HG02884 (cell line): ENCODE results near the gene KLHDC8A.

Experiments
- ATAC-seq: cut with Tn5 transposase; IDR thresholded peaks from one replicate; pipeline ENCODE4 v1.9.1; 2021; ENCODE audit warnings: mild to moderate bottlenecking, moderate library complexity; ENCODE audit not compliant: unreplicated experiment

The KLHDC8A gene

DNA sequence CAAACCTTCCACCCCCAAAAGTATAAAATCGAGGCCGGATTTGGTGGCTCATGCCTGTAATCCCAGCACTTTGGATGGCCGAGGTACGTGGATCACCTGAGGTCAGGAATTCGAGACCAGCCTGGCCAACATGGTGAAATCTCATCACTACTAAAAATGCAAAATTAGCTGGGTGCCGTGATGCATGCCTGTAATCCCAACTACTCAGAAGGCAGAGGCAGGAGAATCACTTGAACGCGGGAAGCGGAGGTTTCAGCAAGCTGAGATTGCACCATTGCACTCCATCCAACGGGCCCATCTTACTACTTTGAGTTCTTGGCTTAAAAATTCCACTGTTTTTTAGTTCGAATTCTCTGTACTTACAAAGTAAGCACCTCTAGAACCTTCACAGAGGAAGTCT lies 11.0 kb downstream of the KLHDC8A start:
- no peak for ATAC-seq

DNA sequence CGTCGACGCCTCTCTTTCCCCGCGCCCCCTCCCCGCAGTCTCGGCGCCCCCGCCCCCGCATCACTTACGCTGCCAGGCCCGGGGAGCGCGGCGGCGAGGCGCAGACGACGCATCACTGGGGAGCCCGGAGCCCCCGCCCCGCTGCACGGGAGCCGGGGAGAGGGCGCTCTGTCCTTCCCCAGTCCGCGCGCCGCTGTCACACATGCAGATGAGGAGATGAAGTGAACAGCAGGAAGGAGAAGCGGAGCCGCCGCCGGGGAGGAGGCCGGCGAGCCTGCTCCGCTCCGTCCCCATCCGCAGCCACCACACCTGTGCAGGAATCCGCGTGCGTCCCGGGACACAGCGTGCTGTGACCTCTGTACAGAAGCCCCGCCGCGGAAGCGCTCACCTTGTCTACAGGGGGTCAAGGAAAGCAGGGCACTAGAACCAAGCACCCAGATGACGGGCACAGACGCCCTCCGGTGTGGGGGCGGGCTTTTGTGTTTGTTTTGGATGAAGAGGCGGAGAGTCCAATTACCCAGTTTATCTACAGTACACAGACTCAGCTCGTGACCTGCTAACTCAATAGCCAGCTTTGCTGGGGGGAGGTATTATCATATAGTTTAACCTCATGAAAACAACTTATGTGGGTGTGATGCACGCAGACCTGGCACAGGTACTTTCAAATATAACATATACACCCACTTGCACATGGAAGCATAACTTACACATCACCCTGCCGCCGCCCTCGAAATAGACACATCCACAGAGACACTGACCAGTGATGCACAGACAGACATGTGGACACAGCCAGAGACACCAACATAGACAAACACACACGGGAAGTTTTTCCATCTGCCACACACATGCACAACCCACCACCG lies 12.4 kb downstream of the KLHDC8A start:
- no peak for ATAC-seq

DNA sequence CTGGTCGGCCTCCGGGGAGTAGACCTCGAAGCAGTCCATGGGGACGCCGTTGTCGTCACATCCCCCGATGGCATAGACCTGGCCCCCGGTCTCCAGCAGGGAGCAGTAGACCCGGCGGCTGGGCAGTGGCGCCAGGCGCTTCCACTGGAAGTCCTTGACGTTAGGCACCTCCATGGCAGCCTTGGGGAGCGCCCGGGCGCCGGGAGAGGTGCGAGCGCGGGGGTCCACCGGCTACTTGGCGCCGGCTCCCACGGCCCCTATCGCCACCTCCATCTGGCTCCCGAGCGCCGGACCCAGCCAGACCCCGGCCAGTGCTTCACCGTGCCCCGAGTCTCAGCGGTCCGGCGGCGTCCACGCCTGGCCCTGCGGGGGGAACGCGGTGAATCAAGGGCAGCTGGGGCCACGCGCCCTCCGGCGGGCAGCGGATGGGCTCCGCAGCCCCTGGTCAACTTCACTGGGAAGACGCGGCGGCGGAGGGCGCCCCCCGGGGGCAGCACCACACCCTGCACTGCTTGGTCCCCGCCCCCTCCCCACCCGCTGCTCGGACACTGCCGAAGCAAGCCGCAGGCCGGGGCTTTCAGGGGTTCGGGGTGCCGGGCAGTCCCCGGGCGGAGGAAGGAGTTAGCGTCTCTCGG lies 13.2 kb downstream of the KLHDC8A start:
- no peak for ATAC-seq

DNA sequence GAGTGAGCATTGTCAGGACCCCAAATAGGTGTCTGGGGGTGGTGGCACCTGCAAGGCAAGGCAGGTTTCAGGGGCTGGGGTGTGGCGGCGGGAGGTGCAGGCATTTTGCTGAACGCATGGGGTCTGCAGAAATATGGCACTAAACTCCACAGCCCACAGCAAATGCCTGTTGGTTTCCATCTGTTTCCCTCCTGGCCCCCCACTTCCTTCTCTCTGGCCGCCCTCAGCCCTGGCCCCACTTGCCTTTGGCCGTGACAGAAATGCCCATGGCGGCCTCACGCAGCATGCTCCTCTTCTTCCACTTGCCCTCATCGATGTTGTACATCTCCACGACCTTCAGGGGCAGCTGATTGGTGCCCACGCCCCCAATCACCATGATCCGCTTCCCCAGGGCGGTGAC lies 13.7 kb downstream of the KLHDC8A start:
- no peak for ATAC-seq

DNA sequence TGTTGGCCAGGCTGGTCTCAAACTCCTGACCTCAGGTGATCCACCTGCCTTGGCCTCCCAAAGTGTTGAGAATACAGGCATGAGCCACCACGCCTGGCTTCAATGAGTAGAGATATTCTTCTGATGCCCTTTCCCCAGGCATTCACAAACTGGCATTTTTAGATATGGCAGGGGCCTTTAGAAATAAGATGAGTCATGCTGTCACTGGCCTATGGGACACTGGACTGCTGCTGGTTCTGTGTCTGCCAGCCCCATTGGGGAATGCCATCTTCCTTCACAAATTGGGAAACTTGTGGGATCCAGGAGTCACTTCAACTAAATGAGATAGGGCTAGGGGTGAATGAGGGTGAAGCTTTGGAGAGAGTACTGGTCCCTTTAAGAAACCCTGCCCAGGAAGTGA lies 16.0 kb downstream of the KLHDC8A start:
- no peak for ATAC-seq

DNA sequence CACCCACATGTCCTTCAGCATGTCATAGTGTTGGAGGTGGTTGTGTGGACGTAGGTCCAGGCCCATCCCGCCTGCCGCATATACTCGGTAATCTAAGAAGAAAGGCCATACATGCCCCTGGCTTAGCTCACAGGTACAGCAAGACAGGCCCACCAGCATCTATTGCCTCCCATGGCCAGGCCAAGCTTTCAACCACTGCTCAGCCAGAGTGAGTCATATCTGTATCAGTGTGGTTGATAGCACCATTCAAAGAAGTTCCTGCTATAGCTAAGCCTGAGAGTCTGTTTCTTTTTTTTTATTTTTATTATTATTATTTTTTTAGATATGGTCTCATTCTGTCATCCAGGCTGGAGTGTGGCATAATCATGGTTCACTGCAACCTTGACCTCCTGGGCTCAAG lies 17.0 kb downstream of the KLHDC8A start:
- ATAC-seq: peak; percentile 88

DNA sequence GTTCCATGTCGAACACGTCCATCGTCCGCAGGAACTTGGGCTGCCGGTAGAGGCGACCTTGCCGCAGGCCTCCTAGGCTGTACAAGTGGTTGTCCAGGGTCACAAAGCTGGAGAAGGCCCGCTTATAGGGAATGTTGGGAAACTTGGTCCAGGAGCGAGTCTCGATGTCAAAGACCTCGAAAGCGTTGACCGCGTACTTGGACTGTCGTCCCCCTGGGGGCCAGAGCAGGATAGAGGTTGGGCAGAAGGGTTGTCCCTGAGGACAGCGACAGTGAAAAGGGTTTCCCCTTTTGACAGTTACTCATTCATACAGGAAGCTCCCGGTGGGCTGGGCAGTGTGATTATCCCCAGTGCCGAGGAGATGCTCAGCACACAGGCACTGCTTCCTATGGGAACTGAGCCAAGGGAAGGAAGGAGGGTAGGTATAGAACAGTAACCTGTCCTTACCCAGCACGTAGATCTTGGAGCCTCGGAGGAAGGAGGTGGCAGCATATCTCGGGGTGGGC lies 17.5 kb downstream of the KLHDC8A start:
- ATAC-seq: no peak

DNA sequence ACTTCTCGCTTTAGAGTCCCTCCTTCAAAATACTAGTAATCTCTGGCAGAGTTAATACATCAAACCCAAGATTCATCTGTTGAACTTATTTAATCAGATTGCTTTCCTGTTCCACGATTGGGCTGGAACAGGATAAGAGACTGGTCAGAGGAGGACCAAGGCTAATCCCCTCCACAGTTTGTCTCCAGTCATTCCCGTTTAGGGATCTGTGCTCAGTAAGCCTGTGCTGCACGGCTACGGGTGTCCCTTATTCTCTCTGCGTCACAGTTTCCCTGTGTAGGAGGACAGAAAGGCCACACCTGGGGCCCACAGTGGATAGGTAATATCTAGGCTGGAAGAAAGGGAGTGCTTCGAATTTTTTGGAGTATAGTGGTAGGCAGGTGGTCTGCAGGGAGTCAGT lies 18.7 kb downstream of the KLHDC8A start:
- ATAC-seq: no peak

DNA sequence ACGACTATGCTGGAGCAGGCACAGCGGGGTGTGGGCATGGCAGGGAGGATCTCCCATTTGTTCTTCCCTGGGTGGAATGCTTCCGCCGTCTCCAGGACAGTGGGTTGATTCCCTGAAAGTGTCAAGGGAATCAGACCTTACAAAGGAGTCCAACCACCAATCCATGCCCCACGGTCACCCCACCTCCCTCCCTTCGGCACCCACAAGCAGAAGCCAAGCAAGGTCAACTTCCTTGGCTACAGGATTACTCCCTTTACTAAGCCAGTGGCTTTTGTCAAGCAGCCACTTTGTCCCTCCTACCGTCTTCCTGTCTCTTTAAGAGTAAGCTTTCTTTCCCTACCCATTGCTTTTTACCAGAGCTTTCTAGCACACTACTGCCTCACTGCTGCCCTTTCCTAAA lies 19.2 kb downstream of the KLHDC8A start:
- ATAC-seq: no peak

DNA sequence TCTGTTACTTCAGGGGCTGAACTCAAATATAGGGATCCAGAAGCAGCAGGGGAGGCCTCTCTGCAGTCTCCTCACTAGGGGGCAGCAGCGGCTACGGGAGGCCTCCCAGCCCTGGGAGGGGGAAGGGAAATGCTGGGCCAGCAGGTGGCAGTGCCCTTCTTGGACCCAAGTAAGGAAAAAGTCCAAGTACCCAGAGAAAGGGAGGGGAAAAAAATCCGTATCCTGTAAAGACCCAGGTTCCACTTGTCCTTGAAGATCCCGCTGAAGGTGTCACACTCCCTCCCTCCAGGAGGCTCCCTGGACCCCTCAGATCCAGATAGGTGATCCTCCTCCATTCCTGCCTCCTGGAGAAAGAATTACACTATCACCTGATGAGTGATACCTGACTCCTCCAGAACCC lies 21.0 kb downstream of the KLHDC8A start:
- no peak for ATAC-seq

DNA sequence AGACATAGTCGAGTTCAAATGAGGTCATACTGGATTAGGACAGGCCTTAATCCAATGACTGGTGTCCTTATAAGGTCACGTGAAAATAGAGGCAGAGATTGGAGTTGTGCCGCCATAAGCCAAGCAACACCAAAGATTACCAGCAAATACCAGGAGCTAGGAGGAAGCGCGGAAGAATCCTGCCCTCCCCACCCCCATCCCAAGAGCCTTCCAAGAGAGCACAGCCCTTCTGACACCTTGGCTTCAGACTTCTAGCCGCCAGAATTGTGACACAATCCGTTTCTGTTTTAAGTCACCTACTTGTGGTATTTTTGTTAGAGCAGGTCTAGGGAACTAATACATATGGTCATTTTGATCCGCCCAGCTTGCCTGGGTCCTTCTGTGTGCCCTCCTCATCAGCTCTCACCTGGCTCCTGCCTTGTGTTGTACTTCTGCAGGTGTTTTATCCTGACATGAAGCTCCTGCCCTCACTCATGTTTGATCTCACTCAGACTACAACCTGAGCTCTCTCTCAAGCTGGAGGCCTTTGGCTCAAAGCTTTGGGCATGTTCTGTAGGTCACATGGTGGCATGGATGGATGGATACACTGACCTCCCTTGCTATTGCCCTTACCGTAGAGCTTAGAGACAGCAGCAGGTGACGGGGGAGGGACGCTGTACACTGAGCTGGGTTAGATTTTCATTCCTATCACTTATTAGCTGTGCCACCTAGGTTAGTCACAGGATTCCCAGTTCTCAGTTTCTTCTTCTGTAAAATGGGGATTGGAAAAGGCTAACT lies 24.5 kb downstream of the KLHDC8A start:
- ATAC-seq: no peak

DNA sequence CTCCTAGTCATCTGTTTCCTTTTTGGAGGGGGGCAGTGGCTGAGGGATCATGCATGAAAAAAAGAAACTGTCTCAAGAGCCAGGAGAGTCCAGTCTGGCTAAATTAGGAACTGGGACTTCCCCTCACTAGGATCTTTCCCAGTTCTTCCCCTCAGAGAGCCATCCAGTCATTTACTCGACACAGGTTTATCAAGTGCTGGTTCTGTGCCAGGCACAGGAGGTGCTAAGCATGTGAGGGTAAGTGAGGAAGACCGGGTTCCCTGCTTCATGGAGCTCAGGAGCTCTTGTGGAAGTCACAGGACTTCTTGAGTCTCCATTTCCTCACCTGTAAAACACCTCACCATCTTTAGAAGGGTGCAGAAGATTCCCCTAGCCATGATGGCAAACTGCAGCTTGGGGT lies 26.6 kb downstream of the KLHDC8A start:
- no peak for ATAC-seq

DNA sequence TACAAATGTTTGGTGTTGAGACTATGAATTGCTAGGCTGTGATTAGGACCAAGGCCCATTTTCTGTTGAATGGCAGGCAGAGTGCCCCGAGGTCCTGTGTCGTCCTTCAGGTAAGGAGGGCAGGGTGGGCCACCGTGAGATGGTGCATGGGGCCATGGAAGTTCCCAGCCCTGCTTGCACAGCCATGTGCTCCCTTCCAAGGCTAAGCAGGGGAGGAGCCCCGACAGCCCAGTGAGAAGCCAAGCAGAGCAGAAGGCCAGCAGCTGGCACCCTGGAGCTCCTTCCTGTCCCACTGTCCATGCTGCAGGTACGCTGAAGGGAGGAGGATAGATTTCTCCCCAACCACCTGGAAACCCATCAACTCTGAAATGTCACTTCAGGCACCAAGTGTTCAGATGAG lies 27.0 kb downstream of the KLHDC8A start:
- ATAC-seq: no peak

DNA sequence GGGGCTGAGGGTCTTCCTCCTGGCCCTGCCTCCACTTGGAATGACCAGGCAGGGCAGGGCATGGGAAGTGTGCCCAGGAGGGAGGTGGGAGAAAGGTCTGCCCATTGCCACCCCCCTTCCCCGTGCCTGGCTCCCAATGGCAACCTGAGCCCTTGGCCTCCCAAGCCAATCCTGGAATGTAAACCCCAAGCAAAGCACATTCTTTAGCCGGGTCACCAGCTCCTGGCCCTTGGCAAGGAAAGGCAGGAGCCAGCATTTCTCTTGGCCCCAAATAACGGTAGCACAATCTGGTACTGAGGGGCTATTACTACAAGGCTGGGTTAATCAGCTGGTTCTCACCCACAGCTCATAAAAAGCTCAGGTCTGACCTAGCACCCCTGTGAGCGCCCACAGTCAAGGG lies 28.2 kb downstream of the KLHDC8A start:
- ATAC-seq: no peak

DNA sequence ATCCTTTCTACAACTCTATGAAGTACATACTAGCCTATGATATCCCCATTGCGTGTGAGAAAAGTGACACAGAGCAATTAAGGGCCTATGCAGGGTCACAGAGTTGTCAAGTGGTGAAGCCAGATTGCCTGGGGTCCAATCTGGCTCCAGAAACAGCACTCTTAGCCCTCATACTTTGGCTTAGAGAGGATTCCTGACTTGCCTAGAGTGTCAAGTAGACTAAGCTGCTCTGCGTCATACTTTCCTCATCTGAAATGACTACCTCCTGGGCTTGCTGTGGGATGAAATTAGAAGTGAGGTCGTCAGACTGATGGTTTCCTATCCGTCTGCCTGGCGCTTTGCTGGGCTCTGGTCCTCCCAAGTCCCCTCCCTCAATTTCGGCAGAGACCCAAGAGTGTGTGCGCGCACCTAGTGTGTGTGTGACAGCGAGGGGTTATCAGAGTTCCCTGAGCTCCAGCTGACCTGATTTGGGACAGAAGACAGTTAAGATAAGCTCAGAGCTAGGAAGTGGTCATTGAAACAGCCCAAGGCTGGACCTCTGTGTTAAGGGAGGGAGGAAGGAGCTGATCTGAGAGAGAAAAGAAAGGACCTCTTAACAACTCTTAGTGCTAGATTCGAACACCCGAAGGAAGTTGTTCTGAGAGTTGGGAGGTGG lies 29.8 kb downstream of the KLHDC8A start:
- ATAC-seq: no peak

DNA sequence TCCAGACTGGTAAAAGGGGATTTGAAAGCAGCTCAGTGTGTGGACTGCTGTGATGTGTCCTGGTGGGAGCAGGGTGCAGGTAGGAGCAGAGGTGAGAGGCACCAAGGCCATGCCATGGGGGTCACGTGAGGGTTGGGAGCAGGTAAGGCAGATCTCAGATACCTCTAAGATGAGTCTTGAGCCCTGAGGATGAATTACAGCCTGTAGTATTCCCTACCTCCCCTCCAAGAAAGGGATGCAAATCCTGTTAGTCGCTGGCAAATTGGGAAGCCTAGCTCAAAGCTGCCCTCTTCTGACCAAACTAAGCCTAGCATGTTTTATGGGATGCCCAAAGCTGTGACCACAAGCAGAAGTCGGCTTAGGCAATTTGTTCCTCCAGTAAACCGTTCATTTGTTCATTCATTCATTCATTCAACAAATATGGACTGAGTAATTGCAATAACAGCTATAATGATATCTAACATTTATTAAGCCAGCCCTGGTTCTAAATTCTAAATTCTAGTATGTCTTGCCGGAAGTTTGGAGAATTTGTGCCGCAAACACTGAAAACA lies 31.3 kb downstream of the KLHDC8A start:
- ATAC-seq: no peak

DNA sequence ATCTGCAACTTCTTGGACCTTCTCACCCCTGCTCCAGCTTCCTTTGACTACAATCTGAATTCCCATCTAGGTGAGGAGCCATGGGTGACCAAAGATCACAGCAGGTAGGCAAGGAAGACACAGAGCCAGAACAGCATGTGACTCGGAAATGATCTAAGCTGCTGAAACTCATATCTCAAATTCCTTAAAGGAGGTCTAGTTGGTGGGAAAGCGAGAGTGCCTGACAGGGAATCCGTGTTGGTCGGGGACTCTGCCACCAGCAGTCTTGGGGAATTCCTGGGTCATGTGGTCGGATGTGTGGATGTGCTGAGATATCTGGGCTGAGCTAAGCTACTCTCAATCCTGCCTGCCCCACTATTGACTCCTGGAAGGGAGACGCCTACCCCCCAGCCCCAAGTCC lies 31.9 kb downstream of the KLHDC8A start:
- ATAC-seq: no peak

DNA sequence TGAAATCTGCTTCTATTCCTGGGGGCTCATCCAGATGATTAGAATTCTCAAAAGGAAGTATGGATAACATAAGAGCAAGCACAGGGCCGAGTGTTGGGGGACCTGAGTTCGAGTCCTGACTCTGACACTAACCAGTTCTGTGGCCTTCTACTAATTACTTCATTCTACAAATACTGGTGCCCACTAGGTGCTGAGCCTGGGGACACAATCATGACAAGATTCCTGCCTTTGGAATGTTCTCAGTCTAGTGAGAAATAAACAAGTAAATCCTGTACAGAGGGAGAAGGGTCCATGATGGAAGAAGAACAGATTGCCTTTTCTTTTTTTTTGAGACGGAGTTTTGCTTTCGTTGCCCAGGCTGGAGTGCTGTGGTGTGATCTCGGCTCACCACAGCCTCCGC lies 32.9 kb downstream of the KLHDC8A start:
- no peak for ATAC-seq

DNA sequence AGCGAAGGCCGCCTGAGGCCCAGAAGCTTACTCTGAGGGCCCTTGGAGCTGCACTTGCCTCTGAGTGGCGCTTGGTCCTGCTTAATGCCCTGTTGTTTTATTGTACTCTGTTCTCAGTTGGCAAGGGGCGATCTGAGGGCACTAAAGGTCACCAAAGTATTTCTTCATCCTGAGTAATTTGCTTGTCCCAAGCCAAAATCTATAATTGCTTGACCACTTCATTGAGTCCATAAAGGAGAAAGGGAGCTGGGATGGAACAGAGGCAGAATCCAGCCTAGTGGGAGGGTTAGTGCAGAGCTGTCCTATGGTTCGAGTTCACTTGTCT lies 34.8 kb downstream of the KLHDC8A start:
- ATAC-seq: no peak

DNA sequence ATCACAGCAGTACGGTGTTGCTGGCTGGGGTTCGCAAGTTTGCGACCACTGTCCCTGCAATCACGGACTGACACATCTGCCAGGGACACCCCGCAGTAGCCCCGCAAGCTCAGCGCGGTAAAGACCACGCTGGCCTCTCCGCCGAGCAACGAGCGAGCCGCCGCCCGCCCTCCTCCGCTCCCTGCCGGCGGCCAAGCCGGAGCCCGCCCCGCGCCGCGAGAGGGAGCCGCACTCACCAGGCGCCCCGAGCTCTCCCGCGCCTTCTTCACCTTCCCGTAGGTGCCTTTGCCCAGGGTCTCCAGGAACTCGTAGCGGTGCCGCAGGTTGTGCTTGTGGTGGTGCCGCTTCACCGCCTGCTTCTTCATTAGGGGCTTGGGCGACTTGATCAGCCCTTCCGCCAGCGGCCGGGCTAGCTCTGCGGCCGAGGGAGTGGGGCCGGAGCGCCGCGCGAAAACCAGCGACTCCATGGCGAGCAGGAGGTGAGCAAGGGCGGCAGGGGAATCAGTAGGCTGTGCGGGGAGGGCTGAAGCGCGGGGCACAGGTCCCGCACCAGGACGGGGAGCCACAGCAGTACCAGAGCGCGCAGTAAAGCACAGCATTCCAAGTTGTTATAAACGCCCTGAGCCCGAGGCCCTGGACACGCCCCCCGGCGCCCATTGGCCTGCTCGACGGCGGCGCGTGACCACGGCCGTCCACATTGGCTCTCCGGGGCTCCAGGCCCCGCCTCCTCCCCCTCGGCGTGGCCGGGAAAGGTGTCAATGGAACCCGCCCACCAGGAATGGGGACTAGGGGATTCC lies 35.4 kb downstream of the KLHDC8A start, which contains the start of gene NUAK2:
Gene NUAK2, minus strand, starts transcription at position 584 of the 797 bp plus-strand sequence. Its CDS starts 117 bp downstream, at position 467.
- ATAC-seq: peak; percentile 61
